Breast epithelium (tissue), 3 donors: ENCODE results near the gene BRD1.

ENCODE experiments used
- POLR2A ChIP-seq: fragments of 450-650 bp; IDR thresholded peaks from one replicate; pipeline ENCODE4 v1.6.1; 2016; ENCODE audit warnings: antibody characterized with exemption, mild to moderate bottlenecking, moderate library complexity
- POLR2AphosphoS5 ChIP-seq, 3 donors: sonication (generic); formaldehyde crosslinking; IDR thresholded peaks; one replicate each; pipeline ENCODE4 v1.6.1; 2017; ENCODE audit warnings: antibody characterized with exemption in 3 of 3
- TF ChIP-seq, protein P1 (sequence below), 3 donors: fragments of 450-650 bp; IDR thresholded peaks; one replicate each; pipeline ENCODE4 v1.5.1; 2016 to 2017; ENCODE audit warnings: antibody characterized with exemption in 3 of 3, mild to moderate bottlenecking in 3 of 3, moderate library complexity in 3 of 3

DNA sequence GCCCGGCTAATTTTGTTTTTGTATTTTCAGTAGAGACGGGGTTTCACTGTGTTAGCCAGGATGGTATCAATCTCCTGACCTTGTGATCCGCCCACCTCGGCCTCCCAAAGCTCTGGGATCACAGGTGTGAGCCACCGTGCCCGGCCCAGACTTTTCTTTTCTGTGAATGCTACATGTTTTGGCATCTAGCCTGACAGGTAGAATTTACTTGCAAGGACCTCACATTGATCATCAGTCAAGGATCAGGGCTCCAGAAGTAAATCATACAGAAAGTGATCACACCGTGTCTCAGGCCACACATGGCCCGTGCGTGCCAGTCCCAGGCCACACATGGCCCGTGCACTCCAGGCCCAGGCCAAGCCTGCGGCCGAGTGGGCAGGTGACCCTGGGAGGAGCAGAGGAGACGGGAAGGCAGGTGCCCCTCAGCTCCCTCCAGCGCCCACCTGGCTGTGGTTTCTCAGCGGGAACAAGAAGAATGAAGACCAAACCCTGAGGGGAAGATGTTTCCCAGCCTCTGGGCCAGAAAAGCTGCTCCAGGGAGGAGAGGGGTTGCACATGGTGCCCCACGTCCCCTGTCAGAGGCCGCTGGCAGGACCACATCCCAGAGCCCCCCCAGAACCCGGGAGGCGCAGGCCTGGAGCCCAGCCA, 76.2 kb downstream of the BRD1 start:
- TF ChIP-seq, protein P1, sequence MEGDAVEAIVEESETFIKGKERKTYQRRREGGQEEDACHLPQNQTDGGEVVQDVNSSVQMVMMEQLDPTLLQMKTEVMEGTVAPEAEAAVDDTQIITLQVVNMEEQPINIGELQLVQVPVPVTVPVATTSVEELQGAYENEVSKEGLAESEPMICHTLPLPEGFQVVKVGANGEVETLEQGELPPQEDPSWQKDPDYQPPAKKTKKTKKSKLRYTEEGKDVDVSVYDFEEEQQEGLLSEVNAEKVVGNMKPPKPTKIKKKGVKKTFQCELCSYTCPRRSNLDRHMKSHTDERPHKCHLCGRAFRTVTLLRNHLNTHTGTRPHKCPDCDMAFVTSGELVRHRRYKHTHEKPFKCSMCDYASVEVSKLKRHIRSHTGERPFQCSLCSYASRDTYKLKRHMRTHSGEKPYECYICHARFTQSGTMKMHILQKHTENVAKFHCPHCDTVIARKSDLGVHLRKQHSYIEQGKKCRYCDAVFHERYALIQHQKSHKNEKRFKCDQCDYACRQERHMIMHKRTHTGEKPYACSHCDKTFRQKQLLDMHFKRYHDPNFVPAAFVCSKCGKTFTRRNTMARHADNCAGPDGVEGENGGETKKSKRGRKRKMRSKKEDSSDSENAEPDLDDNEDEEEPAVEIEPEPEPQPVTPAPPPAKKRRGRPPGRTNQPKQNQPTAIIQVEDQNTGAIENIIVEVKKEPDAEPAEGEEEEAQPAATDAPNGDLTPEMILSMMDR (IDR thresholded peaks at IDR 0.05) = no peak
- TF ChIP-seq POLR2AphosphoS5 (IDR thresholded peaks at IDR 0.05) (no peak), POLR2A (no peak)
